Measurements from ENCODE around the gene H2BK1.

The H2BK1 gene

DNA sequence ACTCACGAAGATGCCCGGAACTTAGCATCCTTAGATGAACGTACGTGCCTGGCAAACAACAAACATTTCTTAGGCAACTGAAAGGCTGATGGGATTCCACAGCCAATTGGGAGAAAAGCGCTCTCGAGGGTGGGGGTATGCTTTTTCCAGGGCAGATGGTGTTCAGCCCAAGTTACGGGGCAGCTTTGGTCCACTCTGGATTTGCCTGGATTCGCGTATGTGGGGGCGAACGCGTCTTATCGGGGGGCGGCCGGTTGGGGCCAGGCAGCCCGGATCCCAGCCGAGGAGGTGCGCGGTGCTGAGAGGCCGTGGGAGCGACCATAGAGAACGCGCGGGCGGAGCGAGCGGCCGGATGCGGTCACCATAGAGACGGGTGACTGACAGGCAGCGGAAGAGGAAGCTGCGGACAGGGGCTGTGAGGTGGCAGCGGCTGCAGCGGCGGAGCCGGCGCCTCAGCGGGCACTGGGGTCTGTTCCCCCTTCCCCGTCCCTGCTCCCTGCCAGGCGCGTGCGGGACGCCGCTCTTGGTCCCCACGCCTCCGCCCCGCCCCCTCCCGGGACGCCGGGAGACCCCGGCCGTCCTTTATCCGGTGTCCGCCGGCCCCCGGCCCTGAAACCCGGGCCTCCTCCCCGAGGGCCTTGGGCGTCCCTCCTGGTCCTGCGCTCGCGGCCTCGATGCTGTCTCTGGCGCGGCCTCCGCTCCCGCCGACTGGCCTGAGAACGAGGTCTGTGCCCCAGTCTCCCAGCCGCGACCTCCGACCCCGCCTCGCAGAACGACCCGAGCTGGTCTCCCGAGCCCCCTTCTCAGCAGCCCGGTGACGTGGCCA, 22.0 kb upstream of the H2BK1 start, which contains the start of gene CHPF2:
Gene CHPF2 (plus strand): TSS at position 393 of the 826 bp plus-strand sequence. CDS start 1,529 bp downstream, outside the sequence.
- peak; percentile 96 for DNase-seq (ENCODE audit: low spot score)

DNA sequence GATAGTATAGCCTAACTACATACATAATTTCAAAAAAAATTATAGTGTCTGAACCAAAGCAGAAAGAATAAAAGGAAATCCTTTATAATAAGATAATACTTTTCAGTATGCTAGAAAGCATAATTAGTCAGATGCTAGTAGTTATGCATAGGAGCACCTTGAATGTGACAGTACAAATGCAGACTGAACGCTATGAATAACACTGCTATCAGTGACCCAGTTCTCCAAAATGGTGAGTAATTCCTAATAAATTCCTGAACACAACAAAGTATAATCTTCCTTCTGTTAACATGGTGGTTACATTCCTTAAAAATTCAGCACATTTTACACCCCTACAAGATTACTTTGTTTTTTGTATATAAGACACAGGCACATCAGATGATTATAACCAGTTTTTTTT, 20.8 kb upstream of the H2BK1 start:
- no peak for DNase-seq (ENCODE audit: low spot score)

DNA sequence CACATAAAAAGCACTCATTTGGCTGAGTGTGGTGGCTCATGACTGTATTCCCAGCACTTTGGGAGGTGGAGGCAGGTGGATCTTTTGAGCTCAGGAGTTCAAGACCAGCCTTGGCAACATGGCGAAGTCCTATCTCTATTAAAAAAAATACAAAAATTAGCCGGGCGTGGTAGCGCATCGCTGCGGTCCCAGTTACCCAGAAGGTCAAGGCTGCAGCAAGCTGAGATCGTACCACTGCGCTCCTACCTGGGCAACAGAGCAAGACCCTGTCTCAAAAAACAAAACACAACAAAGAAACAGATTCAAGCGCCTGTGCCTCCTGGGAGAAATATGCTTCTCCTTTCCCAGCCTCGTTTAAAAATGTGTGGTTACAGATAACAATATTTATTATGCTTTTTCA, 19.0 kb upstream of the H2BK1 start:
- no peak for DNase-seq (ENCODE audit: low spot score)

DNA sequence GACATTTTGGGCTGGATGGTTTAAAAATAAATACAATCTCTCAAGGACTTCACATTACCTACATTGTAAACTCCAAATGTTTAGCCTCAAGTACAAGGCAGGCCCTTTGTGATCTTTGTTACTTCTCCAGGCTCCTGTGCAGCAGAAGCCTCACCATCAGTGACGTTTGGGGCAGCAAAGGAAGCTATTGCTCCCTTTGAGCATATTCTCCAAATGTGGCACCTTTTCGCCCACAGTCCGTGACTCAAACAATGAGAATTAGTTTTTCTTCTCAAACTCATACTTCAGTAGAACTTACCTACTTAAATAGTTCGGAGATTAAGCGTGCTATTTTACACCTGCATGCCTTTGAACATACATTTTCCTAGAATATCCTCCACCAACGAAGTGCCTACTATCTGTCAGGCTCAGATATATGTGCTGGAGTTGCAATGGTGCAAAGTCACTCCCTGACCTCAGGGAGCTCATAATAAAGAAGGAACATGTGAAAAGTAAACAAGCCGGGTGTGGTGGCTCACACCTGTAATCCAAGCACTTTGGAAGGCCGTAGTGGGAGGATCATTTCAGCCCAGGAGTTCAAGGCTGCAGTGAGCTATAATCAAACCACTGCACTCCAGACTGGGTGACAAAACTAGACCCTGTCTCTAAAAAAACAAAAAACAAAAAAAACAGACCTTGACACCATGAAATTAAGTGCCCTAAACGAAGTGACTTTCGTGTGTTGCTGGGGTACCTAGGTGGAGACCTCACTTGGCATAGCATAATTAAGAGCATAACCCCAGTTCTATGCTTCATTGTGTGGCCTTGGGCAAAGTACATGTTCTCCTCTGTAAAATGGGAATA, 18.0 kb upstream of the H2BK1 start:
- DNase-seq (ENCODE audit: low spot score) = no peak

DNA sequence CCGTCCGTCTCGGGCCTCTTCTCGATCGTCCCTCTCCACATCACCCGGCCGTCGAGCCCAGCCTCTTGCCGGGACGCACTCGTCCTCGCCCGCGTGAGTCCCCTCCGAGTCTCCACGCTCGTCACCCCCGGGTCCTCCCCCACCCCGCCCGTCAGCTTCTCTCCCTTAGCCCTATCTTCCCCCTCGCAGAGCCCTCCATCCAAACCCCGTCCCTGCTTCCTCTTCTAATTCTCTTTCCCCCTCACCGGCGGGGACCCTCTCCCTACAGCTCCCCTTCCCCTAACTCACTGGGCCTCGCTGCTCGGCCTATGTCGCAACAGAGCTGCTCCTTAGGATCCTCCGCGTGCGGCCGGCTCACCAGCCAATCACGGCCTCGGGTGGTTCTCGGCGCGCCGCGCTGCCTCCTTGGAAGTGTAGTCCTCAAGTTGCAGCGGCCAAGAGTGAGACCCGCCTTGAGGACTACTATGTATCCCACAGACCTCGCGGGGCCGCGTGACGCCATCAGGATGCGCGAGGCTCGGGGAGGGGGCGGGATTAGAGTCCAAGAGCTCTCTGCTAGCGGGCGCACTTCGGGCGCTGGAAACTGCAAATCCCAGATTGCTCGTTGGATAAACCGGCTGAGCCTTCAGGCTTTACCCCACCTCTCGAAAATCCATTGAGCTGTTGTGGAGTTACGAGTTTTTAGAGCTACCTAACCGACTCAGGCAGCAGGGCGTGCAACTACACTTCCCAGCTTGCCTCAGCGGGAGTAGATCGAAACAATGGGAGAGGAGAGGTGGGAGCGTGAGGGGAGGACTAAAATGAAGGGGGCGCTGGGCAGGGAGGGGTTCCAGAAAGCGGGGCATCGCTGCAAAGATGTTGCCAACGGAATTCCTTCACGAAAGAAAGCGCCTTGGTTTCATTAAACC, 16.8 kb upstream of the H2BK1 start, which contains the start of gene ABCF2:
Gene ABCF2 (minus strand): TSS at position 331 of the 908 bp plus-strand sequence. CDS start 747 bp downstream, outside the sequence.
- peak; percentile 100 for DNase-seq (ENCODE audit: low spot score)

DNA sequence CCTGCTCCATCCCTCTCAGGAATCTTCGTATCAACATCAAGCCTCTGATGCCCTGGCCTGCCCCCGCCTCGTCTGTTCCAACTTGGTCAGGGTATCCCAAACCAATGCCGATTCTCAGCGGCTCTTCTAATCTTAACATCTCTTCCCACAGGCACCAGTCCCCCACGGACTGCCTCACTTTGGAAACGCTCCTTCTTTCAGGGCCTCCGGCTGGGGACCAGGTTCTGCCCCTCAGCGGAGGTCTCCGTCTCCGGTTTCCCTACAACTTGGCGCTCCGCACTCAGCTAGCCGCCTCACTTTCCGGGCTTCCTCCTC, 16.2 kb upstream of the H2BK1 start:
- no peak for DNase-seq (ENCODE audit: low spot score)

DNA sequence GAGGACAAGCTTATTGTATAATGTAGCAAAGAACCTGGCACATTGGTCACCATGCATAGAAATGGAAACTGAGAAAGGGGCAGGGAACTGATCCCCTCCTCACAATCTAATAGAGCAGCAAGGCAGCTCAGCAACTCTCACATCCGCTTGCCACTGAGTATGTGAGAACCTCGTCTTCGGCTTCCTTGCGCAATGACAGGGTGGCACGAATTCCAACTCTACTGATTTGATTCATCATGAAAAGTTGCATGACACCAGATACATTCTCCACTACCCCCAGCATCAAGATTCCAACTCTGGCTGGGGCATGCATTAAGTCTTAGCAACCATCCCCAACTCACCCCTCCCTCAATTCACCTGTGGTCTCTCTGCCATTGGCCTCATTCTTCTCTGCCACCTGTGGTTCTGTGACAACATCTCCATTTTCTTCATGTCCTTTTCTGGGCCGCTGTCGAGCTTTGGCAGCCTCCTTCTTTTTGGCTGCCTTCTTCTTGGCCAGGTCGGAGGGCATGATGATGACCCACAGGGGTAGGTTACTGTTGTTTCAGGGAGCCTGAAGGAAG, 15.7 kb upstream of the H2BK1 start:
- DNase-seq (ENCODE audit: low spot score) = no peak

DNA sequence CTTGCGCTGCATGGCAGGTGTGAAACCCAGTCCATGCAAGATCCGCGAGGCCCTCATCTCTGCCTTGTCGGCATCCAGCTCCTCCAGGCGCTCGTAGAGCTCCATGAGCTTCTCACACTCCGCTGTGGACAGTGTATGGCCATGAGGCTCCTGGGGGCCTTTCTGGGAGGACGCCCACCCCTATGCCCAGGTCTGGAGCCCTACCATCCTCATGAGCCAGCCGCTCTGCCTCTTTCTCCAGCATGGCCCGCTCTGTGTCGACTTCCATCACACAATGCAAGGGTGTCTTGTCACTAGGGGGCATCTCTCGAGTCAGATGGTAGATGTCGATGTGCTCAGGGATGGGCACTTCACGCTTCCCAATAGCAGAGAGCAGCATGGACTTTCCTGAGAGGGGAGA, 13.4 kb upstream of the H2BK1 start:
- DNase-seq (ENCODE audit: low spot score) = no peak

DNA sequence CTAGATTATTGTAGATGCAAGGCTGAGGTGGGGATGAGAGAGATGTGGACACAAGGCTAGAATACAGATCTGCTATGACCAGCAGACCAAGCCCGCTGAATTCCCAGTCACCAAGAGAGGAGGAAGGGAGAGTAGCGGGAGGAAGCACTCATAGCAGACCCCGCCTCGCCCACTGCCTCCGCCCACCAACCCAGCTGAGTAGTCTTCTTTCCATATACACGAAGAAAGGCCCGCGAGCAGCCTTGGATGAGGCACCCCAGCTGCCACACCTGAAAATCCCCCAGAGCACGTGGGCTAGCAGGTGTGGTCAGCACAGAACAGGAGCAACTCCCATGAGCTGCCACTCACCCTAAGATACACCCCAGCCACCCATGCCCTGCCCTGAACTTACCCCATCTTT, 7.9 kb upstream of the H2BK1 start:
- no peak for DNase-seq (ENCODE audit: low spot score)

DNA sequence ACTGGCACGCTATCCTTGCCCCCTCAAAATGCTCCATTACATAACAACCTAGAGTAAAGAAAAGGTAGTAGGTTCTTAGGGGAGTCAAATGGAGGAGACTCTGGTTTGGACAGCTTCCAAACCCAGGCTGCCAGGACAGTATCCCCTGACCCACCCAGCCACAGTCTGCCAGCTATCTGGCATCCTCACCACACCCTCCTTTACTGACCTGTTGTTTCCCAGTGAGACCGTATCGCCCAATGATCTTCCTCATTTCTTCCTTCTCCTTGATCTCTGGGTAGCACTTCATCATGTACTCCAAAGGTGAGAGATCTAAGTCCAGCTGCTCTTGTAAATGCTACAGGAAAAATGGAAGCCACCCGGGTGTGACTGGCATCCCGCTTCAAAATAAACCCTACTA, 5.1 kb upstream of the H2BK1 start:
- DNase-seq (ENCODE audit: low spot score) = no peak

DNA sequence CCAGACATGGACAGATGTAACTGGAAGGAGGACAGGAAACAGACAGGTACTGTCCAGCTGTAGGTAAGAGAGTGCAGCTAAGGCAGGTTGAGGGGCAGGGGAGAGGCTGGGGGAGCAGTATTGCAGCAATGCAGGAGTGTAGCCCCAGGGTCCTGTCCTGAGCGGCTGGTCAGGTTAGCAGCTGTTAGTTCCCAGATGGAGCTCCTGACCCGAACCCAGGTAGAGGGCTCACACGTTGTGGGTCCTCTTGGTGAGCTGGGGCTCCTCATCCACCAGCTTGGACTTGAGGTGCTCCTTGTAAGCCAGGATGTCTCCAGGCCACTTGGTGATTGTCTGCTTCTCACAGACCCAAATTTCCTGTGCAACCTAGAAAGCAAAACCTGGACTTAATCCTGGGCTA, 3.5 kb upstream of the H2BK1 start:
- no peak for DNase-seq (ENCODE audit: low spot score)

DNA sequence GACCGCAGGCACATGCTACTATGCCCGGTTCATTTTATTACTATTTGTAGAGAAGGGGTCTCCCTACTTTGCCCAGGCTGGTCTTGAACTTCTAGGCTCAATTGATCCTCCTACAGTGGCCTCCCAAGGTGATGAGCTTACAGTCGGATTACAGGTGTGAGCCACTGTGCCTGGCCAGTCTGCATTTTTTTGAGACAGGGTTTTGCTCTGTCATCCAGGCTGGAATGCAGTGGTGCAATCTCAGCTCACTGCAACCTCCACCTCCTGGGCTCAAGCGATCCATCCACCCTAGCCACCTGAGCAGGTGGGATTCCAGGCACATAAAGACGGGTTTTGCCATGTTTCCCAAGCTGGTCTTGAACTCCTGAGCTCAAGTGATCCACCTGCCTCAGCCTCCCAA, 2.3 kb upstream of the H2BK1 start:
- DNase-seq (ENCODE audit: low spot score) = no peak

DNA sequence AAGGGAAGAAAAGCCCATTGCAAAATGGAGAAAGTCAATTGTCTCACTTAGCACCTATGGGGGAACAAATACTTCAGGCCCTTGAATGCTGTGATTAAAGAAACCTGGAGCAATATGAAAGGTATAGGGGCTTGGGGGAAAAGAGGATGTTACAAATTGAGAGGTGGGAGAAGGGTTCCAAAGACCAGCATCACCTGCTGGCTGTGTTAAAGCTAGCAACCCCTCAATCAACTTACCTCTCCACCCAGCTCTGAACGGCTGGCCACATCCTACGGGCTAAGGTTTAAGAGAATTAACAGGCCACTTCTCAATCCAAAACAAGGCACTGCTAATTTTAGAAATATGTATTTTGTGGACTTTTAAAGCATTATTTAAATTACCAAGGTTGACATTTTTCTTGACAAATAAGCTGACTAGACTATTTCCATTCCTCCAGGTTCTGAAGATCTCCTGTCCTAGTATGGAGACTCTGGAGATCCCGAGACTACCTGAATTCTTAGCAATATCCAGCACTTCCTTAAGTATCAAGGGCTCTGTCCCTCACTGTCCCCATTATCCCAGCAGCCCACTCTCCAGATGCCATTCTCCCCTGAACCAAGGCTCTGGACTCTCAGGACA, 976 bp upstream of the H2BK1 start:
- DNase-seq (ENCODE audit: low spot score) = no peak

DNA sequence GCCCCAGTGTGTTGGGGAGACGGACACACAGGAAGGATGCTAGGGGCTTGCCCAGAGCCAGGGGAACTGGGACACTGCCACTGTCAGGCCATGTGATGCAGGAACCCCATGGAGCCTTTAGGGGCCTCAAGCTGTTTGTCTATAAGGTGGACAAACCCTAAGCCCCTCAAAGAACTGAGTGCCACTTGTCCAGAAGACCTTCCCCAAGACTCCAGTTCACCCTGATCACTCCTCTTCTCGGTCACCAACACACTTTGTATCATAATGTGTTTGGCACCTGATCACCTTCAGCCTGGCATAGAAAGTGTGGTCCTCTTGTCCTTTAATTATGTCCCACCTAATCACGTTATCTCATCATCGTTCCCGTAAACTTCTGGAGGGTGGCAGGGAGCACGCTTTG, 700 bp downstream of the H2BK1 start:
- no peak for DNase-seq (ENCODE audit: low spot score)

DNA sequence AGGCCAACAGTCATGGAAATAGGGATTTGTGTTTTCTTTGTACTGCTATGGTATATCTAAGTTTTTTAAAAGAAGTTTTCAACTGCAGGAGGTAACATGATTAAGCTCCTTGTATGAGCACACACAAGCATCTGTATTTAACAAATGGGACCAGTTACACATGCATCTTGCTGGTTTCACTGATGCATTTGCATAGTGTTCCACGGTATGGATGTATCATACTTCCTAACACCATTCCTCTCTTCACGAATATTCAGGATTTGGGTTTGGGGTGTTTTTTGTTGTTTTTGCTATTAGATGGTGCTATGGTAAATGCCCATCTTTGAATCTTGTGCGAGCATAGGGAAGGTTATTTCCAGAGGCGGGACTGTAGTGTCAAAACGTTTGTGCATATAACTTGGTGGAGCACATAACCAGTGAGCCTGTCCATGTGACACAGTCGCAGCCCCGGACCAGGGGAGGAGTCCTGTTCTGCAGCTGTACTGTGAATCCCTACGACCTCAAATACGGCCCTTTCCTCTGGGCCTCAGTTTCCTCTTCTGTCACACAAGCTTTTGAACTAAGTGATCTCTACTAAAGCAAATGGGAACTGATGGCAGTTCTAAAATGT, 1.9 kb downstream of the H2BK1 start:
- no peak for DNase-seq (ENCODE audit: low spot score)

DNA sequence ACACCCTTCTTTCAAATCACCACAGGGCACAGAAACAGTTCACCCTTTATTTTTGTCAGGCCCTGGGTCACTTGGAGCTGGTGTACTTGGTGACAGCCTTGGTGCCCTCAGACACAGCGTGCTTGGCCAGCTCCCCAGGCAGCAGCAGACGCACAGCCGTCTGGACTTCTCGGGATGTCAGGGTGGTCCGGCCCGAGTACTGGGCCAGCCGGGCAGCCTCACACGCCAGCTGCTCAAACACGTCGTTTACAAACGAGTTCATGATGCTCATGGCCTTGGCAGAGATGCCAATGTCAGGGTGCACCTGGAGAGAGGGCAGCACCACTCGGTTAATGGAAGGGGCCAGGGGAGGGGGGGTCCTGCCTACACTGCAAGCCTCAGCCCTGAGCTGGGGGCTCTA, 2.5 kb downstream of the H2BK1 start:
- DNase-seq (ENCODE audit: low spot score) = no peak

DNA sequence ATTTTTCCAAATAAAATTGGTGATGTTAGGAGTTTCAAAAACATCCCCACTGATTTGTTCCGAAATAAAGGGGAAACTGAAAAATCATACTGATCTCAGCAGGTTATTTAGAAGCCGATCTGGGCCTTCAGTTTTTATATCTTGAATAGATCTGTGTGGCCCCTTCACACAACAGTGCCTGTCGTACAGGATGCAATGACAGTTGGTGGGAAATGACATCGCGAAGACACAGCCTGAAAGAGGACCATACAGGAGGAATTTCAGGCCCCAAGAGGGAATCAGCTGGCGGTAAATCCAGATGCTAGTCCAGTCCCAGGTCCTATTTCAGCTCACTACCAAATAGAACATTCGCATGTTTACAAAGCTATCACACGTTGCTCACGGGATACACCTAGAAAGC, 3.0 kb downstream of the H2BK1 start:
- no peak for DNase-seq (ENCODE audit: low spot score)

DNA sequence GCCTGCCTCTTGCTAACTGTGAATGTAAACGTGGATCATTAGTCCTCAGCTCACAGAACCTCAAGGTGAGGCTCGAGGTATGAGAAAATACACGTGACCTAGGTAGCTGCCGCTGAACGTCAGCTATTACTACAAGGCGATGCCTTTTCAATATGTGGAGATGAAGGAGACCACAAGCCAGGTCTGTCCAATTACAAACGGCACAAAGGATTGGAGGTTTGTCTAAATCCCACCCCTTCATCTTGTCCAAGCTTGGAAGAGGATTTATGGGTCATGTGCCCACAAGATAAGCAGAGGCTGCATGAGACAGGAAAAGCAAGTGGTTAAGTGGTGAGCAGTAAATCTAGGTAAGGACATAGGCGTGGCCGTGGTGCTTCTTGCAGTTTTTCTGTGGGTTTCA, 3.4 kb downstream of the H2BK1 start:
- DNase-seq (ENCODE audit: low spot score) = no peak

DNA sequence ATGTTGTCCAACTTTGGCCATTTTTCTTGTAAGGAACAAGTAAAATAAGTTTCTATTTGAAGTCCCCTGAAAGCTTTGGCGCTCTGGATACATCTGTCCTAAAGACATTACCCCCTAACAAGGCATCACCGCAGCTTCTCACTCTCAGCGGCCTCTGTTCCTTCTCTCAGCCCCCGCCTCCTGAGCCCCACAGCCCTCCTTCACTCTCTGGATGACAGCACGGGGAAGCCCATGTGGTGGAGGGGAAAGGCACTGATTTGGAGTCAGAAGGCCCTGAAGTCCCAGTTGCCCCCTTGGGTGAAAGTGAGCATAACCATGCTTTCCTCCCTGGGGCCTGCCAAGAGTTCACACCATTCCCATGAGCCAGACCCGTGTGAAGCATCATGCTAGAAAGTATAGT, 4.6 kb downstream of the H2BK1 start:
- no peak for DNase-seq (ENCODE audit: low spot score)

DNA sequence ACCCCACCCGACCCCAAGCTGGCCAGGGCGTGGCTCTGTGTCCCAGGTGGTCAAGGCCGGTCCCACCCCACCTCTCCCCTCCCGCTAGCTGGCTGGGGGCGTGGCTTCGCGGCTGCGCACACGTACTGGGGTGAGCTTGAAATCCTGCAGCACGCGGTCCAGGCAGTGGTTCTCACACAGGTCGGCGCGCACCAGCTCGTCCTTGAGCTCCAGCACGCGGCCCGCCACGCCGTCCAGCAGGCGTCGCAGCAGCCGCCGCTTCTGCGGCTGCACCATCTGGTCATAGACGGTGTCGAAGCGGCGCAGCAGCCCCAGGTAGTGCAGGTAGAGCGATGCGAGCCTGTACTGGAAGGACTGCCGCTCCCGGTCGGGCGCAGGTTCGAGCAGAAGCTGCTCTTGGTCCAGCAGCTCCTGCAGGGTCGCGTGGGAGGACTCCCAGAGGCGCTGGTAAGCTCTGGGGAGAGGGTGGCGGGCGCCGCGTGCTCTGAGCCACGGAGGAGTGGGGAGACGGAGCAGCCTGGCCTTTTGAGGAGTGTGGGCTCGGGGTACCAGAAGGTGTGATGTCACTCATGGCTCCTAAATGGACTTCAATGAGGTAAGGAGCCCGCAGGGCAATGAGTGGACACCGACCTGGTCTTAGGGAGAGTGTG, 5.8 kb downstream of the H2BK1 start:
- DNase-seq (ENCODE audit: low spot score) = no peak

DNA sequence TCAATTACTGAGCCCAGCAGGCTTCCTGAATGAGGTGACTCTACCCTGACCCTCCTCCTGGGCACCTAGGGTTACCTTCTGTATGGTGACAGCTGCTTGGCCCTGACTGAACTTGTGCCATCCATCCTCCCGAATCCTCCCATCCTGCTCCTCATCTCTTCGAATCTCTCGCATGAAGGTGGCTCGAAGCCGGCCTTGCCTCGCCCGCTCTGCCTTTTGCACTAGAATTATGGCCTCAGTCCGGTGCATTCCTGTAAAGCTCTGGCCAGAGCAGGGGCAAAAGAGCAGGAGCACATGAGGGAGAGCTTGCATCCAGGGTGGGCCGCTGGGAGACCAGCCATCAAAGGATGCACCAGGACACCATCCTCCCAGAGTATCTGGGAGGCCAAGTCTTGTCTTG, 7.5 kb downstream of the H2BK1 start:
- DNase-seq (ENCODE audit: low spot score) = no peak

Data from iPS-NIHi11 (cell line).